SK-N-SH treated with all-trans-retinoic acid at 6 μM for 48 hours (cell line): ENCODE data around the gene FOXK1.

Source experiments
- ARNTL ChIP-seq: fragments of 450-650 bp; formaldehyde crosslinking; IDR thresholded peaks from 2 replicates; pipeline ENCODE4 v1.5.0; 2020; ENCODE audit warnings: low read depth, mild to moderate bottlenecking, moderate library complexity, borderline replicate concordance
- CREB5 ChIP-seq: fragments of 250-450 bp; sonication (Bioruptor Pico); IDR thresholded peaks from 2 replicates; pipeline ENCODE4 v1.5.1; 2020; ENCODE audit warnings: low read depth, mild to moderate bottlenecking, moderate library complexity
- CSRNP3 ChIP-seq: fragments of 250-450 bp; sonication (Bioruptor Pico); IDR thresholded peaks from 2 replicates; pipeline ENCODE4 v1.5.1; 2021; ENCODE audit warnings: mild to moderate bottlenecking, moderate library complexity
- GLIS3 ChIP-seq: fragments of 250-450 bp; sonication (Bioruptor Pico); IDR thresholded peaks from 2 replicates; pipeline ENCODE4 v1.5.0; 2020; ENCODE audit warnings: mild to moderate bottlenecking, moderate library complexity
- OSR1 ChIP-seq: fragments of 250-450 bp; sonication (Bioruptor Pico); IDR thresholded peaks from 2 replicates; pipeline ENCODE4 v1.8.0; 2022; ENCODE audit warnings: moderate library complexity, mild to moderate bottlenecking, inconsistent platforms
- PATZ1 ChIP-seq: fragments of 250-450 bp; sonication (Bioruptor Pico); IDR thresholded peaks from 2 replicates; pipeline ENCODE4 v1.8.0; 2020; ENCODE audit warnings: mild to moderate bottlenecking, moderate library complexity, borderline replicate concordance
- POU6F1 ChIP-seq: fragments of 250-450 bp; sonication (Bioruptor Pico); IDR thresholded peaks from 2 replicates; pipeline ENCODE4 v1.8.0; 2021; ENCODE audit warnings: low read depth, mild to moderate bottlenecking, moderate library complexity, borderline replicate concordance
- RARB ChIP-seq: fragments of 250-450 bp; sonication (Bioruptor Pico); IDR thresholded peaks from 2 replicates; pipeline ENCODE4 v1.8.0; 2021; ENCODE audit warnings: mild to moderate bottlenecking, moderate library complexity
- SNAI2 ChIP-seq: fragments of 250-450 bp; sonication (Bioruptor Pico); IDR thresholded peaks from 2 replicates; pipeline ENCODE4 v1.5.0; 2020; ENCODE audit warnings: mild to moderate bottlenecking, moderate library complexity
- TCF4 ChIP-seq: fragments of 250-450 bp; sonication (Bioruptor Pico); IDR thresholded peaks from 2 replicates; pipeline ENCODE4 v1.8.0; 2021; ENCODE audit warnings: mild to moderate bottlenecking, moderate library complexity, borderline replicate concordance
- TSHZ2 ChIP-seq: fragments of 250-450 bp; sonication (Bioruptor Pico); IDR thresholded peaks from 2 replicates; pipeline ENCODE4 v1.5.0; 2020; ENCODE audit warnings: mild to moderate bottlenecking, moderate library complexity
- ZC3H10 ChIP-seq: fragments of 250-450 bp; sonication (Bioruptor Pico); IDR thresholded peaks from 2 replicates; pipeline ENCODE4 v1.5.1; 2021; ENCODE audit warnings: mild to moderate bottlenecking, moderate library complexity
- ZFP3 ChIP-seq: fragments of 250-450 bp; sonication (Bioruptor Pico); IDR thresholded peaks from 2 replicates; pipeline ENCODE4 v1.5.0; 2020; ENCODE audit warnings: mild to moderate bottlenecking, moderate library complexity

- TF ChIP-seq ZC3H10 (CRISPR knock-in tag) (no peak), CSRNP3 (CRISPR knock-in tag) (no peak), ARNTL (no peak), GLIS3 (CRISPR knock-in tag) (no peak), TSHZ2 (CRISPR knock-in tag) (no peak), SNAI2 (CRISPR knock-in tag) (no peak), CREB5 (CRISPR knock-in tag) (no peak), PATZ1 (CRISPR knock-in tag) (no peak), POU6F1 (CRISPR knock-in tag) (no peak), OSR1 (CRISPR knock-in tag) (no peak), ZFP3 (CRISPR knock-in tag) (no peak), RARB (CRISPR knock-in tag) (no peak), TCF4 (CRISPR knock-in tag) (no peak)
Observed at GRCh38 chr7:4790516-4790991, 108.5 kb downstream of the FOXK1 start.
